Effector memory CD4-positive, alpha-beta T cell (primary cell): ENCODE data around the gene TENM4.

ENCODE experiments used
- DNase-seq, 3 donors: peaks; one replicate each; pipeline ENCODE4 v3.0.0-alpha.2; 2020
- H3K27ac ChIP-seq: 2 replicates; pipeline ENCODE4 v1.7.0; 2013; ENCODE audit warnings: mild to moderate bottlenecking, low read length, moderate library complexity; ENCODE audit not compliant: insufficient read depth, poor library complexity, severe bottlenecking
- H3K27me3 ChIP-seq: replicated peaks from 2 replicates; pipeline ENCODE4 v1.7.0; 2013; ENCODE audit warnings: mild to moderate bottlenecking, low read length; ENCODE audit not compliant: insufficient read depth, control insufficient read depth, poor library complexity, severe bottlenecking
- H3K36me3 ChIP-seq: 2 replicates; pipeline ENCODE4 v1.7.0; 2013; ENCODE audit warnings: mild to moderate bottlenecking, low read length, moderate library complexity; ENCODE audit not compliant: control insufficient read depth, insufficient read depth
- H3K4me1 ChIP-seq: 2 replicates; pipeline ENCODE4 v1.7.0; 2013; ENCODE audit warnings: low read length, mild to moderate bottlenecking; ENCODE audit not compliant: control insufficient read depth, insufficient read depth, poor library complexity, severe bottlenecking
- H3K4me3 ChIP-seq: 2 replicates; pipeline ENCODE4 v1.7.0; 2013; ENCODE audit warnings: low read length, low read depth, mild to moderate bottlenecking; ENCODE audit not compliant: insufficient read depth, poor library complexity, severe bottlenecking
- H3K9me3 ChIP-seq: 2 replicates; pipeline ENCODE4 v1.7.0; 2013; ENCODE audit warnings: mild to moderate bottlenecking, low read length, moderate library complexity; ENCODE audit not compliant: control insufficient read depth

Gene TENM4

GRCh38 chr11:79054636-79055035, 386.2 kb downstream of the TENM4 start:
- H3K27me3 ChIP-seq, result no peaks in the 10 kb centered on the region
- DNase-seq, result no peak
- H3K9me3 ChIP-seq, result no peaks in the 10 kb centered on the region
- no peaks in the 10 kb centered on the region for H3K36me3 ChIP-seq
- no peak overlapping the region for H3K27ac ChIP-seq
- no peaks in the 10 kb centered on the region for H3K4me1 ChIP-seq
- no peak overlapping the region for H3K4me3 ChIP-seq

- Histone ChIP-seq H3K27me3 (no peaks in the 10 kb centered on the region), H3K4me3 (no peak overlapping the region), H3K27ac (no peak overlapping the region), H3K4me1 (no peaks in the 10 kb centered on the region), H3K36me3 (no peaks in the 10 kb centered on the region), H3K9me3 (no peaks in the 10 kb centered on the region)
- DNase-seq, result no peak
Observed at GRCh38 chr11:79052544-79052943, 388.3 kb downstream of the TENM4 start.

GRCh38 chr11:79050786-79051185, 390.0 kb downstream of the TENM4 start:
- Histone ChIP-seq H3K36me3 (no peaks in the 10 kb centered on the region), H3K4me1 (no peaks in the 10 kb centered on the region), H3K4me3 (no peak overlapping the region), H3K27me3 (no peaks in the 10 kb centered on the region), H3K27ac (no peak overlapping the region), H3K9me3 (no peaks in the 10 kb centered on the region)
- DNase-seq, result no peak

- H3K9me3 ChIP-seq, result no peaks in the 10 kb centered on the region
- H3K4me3 ChIP-seq, result no peak overlapping the region
- no peak for DNase-seq
- no peaks in the 10 kb centered on the region for H3K27me3 ChIP-seq
- H3K27ac ChIP-seq, result no peak overlapping the region
- no peaks in the 10 kb centered on the region for H3K4me1 ChIP-seq
- H3K36me3 ChIP-seq, result no peaks in the 10 kb centered on the region
Observed at GRCh38 chr11:79049741-79050179, 391.1 kb downstream of the TENM4 start.

GRCh38 chr11:79047980-79048379, 392.9 kb downstream of the TENM4 start:
- DNase-seq, result no peak
- Histone ChIP-seq H3K4me3 (no peak overlapping the region), H3K36me3 (no peaks in the 10 kb centered on the region), H3K4me1 (no peaks in the 10 kb centered on the region), H3K27me3 (no peaks in the 10 kb centered on the region), H3K9me3 (no peaks in the 10 kb centered on the region), H3K27ac (no peak overlapping the region)

- DNase-seq, result no peak
Observed at GRCh38 chr11:79047321-79047720, 393.5 kb downstream of the TENM4 start.

GRCh38 chr11:79046366-79046765, 394.5 kb downstream of the TENM4 start:
- Histone ChIP-seq H3K9me3 (no peaks in the 10 kb centered on the region), H3K36me3 (no peaks in the 10 kb centered on the region)

More at GRCh38 chr11:79047321-79047720, 393.5 kb downstream of the TENM4 start:
- H3K9me3 ChIP-seq, result no peaks in the 10 kb centered on the region
- no peaks in the 10 kb centered on the region for H3K36me3 ChIP-seq
- no peak overlapping the region for H3K27ac ChIP-seq
- no peaks in the 10 kb centered on the region for H3K4me1 ChIP-seq
- H3K4me3 ChIP-seq, result no peak overlapping the region
- no peaks in the 10 kb centered on the region for H3K27me3 ChIP-seq

GRCh38 chr11:79045800-79046304, 395.0 kb downstream of the TENM4 start:
- Histone ChIP-seq H3K27ac (no peak overlapping the region), H3K9me3 (no peaks in the 10 kb centered on the region), H3K36me3 (no peaks in the 10 kb centered on the region), H3K4me1 (no peaks in the 10 kb centered on the region), H3K4me3 (no peak overlapping the region), H3K27me3 (no peaks in the 10 kb centered on the region)
- no peak for DNase-seq

More at GRCh38 chr11:79046366-79046765, 394.5 kb downstream of the TENM4 start:
- Histone ChIP-seq H3K4me1 (no peaks in the 10 kb centered on the region), H3K27ac (no peak overlapping the region), H3K4me3 (no peak overlapping the region), H3K27me3 (no peaks in the 10 kb centered on the region)
- no peak for DNase-seq

GRCh38 chr11:79045018-79045799, 395.6 kb downstream of the TENM4 start:
- no peak overlapping the region for H3K27ac ChIP-seq
- DNase-seq, result no peak
- H3K4me1 ChIP-seq, result no peaks in the 10 kb centered on the region
- no peaks in the 10 kb centered on the region for H3K9me3 ChIP-seq
- H3K27me3 ChIP-seq, result no peaks in the 10 kb centered on the region
- no peak overlapping the region for H3K4me3 ChIP-seq
- H3K36me3 ChIP-seq, result no peaks in the 10 kb centered on the region

- Histone ChIP-seq H3K4me3 (no peak overlapping the region), H3K4me1 (no peaks in the 10 kb centered on the region), H3K9me3 (no peaks in the 10 kb centered on the region), H3K27me3 (no peaks in the 10 kb centered on the region), H3K27ac (no peak overlapping the region), H3K36me3 (no peaks in the 10 kb centered on the region)
- DNase-seq, result no peak
Observed at GRCh38 chr11:79044201-79044600, 396.6 kb downstream of the TENM4 start.
